Inferior parietal cortex (tissue), 1 donor: ENCODE data around the gene MIB1.
"Not testable (repeated sequence)": the region's sequence is repeated elsewhere in the genome, so short reads cannot be mapped to it uniquely, and the experiment has no call there.

Experiments used
- DNase-seq: peaks from one replicate; pipeline ENCODE4 v3.0.0-alpha.2; 2016; ENCODE audit errors: extremely low spot score

Gene MIB1

DNA sequence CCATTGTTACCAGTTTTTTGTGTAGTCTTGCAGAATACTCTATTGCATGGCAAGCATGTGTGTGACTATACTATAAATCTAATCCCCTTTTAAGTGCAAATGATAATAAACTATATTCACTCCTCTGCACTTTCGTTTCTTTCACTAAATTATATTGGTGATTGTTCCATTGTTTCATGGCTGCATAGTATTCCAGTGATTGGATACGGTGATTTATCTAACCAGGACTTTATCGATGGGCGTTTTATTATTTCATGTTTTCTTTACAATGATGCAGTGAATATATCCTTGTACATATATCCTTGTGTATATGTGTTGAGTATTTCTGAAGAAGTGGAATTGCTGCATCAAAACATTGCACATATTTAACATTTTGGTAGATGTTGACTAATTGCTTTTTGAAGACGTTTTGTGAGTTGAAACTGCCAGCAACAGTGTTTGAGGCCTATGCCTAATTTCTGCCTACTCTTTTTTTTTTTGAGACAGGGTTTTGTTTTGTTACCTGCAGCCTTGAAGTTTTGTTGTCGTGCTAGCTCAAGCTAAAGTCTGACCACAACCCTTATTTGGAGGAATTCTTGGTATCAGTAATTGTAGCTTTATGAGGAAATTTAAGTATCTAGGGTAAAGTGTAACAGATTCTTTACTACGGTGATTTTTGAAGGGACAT lies 2.7 kb downstream of the MIB1 start:
- DNase-seq, result no peak

DNA sequence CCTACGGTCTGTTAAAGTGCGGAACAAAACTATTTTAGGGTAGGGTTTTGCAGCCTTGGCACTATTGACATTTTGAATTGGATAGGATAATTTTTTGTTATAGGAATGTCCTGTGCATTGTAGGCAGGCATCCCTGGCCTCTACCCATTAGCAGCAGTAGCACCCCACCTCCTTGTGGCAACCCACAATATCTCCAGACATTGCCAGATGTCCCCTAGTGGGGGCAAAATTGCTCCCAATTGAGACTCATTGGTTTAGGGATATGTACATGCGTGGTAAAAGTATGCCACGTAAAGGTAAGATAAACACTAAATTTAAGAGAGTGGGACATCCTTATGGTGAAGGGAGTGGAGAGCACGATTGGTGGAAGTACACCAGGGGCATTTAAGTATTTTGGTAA lies 4.6 kb downstream of the MIB1 start:
- no peak for DNase-seq

DNA sequence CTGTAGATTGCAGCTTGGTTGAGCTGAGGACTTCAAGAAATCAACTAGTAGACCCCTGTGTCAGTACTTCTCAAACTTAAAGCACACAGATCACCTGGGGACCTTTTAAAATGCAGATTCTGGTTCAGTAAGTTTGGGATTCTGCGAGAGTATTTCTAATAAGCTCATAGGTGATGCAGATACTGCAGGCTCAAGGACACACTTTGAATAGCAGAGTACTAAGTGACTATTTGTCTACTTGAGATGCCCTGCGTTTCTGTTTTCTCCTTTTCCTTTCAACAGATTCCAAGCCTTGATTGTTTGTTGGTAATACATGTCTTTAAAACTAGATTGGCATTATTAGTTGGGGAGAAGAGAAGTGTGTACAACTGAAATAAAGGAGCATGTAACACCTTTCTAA lies 6.7 kb downstream of the MIB1 start:
- DNase-seq, result no peak

DNA sequence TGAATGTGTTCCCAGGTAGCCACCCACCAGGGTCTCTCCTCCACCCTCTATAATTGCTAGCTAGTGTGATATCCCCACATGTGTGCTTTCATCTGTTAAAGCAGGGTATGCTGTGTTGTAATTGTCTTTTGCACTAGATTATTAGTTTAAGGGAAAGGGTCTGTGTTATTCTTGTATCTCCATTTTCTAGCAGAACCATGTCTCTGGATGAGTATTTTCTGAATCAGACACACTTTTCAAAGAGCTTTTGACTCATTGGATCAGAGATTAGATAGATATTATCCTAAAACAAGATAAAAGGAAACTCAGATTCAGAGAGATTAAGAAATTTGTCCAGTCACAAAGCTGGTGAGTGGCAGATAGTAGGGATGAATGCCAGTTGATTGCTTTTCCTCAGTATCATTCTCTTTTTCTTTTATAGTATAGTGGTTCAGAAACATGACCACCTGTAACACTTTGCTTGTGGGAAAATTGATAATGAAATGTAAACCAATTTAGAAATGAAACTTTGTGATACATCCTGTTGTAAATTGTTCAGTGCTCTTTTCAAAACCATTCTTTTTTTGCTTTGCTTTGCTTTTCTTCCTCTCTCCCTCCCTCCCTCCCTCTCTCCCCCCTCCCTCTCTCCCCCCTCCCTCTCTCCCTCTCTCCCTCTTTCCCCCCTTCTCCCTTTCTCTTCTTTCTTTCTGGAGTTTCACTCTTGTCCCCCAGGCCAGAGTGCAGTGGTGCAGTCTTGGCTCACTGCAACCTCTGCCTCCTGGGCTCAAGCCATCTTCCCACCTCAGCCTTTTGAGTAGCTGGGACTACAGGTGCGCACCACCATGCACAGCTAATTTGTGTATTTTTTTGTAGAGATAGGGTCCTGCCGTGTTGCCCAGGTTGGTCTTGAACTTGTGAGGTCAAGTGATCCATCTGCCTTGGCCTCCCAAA lies 7.4 kb downstream of the MIB1 start:
- DNase-seq, result no peak

DNA sequence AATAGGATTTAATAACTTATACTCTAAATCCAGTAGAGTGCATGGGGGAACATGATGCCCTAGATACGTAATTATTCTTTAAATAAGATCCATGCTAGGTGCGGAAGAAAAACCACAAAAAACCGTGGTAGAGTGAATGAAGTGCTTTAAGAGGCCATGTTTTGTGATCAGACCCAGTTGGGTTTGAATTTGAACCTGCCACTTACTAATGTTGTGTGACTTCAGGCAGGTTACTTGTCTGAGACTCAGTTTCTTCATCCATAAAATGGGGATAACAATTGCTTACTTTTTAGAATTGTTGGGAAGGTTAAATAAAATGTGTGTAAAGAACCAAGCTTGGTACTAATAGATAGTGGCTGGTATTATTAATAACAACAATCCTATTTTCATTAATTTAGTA lies 17.2 kb downstream of the MIB1 start:
- no peak for DNase-seq

DNA sequence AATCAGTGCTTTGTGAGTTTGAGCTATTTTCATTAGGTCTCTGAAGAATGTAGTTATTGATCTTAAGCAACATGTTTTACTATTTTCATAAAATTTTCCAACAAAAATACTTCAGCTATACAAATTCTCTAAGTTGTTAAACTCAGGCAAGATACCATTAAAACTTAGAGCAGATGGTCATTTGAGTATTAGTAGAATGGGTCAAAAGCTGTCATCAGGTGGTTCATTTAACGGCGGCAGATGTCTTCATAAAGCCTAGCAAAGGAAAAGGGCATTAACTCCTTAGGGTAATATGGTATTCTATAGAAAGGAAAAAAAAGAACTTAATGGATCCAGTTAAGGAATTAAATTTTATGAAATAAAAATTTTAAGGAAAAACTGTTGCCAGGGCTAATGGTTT lies 19.2 kb downstream of the MIB1 start:
- DNase-seq, result no peak

DNA sequence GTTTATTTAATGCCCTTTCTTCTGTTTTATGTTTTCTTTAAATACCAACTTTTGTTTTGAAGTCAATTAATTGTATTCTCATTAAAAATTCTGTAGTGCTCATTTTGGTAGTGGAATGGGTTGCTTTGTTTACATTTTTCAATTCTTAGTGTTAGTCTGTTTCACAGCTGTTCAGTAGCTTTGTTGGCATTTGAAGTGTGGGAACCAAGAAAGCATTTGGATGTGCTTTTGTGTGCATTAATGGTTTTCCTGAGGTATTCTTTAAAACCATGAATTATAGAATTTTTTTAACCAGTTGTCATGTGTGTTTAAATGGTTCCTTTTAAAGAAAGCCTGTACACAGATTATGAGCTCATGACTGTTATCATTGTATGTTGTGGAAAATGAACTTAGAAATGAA lies 19.7 kb downstream of the MIB1 start:
- DNase-seq, result no peak

DNA sequence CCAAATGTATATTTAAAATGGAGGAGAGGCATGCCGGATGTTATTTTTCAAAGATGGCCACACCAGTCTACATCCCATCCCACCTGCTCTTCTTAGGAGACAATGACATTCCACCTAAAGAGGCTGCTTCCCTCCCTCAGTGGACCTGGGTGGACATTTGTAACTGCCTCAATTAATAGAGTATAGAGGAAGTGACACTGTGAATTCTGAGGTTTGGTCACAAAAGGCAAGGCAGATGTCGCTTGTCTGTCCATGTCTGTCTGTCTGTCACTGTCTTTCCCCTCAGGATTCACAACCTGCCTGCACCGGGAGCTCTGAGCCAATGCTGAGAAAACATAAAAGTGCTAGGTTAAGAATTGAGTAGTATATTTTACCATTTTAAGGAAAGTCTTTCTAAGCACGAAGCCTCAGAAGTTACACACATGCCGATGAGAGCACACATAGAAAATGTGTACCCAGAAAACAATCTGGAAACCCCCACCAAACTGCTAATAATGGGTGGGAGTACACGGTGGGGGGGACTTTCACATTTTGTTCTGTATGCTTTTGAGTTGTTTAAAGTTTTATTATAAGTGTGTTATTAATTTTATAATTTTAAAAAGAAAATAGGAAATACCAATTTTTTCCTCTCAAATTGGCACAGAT lies 21.0 kb downstream of the MIB1 start:
- DNase-seq, result no peak

DNA sequence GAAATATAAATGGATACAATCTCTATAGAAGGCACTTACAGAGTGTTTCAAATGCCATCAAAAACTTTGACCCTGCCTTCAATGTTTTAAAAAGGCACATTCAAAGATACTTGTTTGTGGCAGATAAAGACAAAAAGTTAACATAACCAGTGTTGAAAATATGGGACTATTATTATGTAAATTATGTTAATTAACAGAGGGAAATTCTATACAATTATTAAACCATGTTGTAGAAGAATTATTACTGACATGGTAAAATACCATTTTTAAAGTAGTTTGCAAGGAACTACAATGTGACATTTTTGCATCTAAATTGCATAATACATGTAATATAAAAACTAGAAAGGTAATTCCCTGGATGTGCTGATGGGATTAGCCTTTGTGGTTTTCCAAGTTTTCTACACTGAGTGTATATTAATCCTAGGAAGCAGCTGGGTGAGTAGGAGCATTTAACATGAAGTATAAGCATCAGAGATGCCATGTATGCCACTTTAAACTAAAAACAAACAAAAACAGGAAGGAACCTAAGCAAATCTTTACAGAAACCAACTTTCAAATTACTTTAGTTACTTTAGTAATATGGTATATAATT lies 21.7 kb downstream of the MIB1 start:
- no peak for DNase-seq

DNA sequence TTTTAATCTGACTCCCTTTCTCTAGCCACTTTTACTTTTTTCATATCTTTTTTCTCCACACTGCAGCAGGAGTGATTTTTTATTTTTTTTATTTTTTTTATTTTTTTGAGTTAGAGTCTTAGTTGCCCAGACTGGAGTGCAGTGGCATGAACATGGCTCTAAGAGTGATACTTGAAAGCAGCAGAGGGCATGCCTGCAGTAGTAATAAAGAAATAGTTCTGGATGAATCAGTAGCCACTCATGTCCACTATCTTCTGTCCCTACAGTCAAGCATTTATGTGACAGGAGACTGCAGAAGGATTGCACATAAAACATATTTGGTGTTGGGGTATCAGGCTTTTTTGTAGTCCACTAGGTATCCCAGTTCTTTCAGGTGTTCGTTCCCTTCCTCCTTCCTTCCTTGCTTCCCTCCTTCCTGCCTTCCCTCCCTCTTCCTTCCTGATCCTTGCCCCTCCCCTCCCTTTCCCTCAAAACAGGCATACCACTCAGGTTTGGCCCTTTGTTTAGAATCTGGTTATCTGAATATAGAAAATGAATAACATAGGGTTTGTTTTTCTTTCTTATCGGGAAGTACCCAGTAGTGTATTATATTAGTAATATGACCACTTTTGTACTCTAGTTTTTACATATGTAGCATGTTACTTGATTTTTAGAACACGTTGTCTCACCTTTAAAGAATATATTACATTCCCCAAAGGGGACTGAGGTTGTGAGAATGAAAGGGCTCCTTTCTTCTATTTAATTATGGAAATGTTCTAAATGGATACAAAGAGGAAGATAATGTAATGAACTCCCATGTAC lies 23.5 kb downstream of the MIB1 start:
- no peak for DNase-seq

DNA sequence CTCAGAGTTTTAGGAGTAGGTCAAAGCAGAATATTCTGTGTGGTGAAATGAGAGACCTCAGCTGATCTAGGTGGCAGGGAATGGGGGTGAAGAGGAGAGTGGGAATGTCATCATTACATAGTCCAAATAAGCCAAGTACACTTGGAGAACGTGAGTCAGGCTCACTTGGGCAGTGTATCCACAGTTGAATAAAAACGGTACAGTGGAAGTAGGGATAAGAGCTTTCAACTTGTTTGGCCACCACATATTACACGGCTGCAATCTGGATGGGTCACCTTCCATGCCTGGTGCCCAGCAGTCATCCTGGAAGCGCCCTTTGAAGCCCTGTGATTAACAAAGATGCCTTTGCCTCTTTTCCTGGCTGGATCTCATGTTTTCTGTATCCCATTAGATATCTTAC lies 28.6 kb downstream of the MIB1 start:
- no peak for DNase-seq

DNA sequence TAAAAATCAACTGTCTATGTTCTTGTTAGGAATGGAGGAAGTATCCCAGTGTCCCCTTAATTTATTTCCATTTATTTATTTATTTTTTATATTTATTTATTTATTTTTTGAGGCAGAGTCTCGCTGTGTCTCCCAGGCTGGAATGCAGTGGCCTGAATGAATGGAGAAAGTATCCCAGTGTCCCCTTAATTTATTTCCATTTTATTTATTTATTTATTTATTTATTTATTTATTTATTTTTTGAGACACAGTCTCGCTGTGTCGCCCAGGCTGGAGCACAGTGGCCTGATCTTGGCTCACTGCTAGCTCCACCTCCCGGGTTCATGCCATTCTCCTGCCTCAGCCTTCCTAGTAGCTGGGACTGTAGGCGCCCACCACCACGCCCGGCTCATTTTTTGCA lies 34.1 kb downstream of the MIB1 start:
- no peak for DNase-seq

DNA sequence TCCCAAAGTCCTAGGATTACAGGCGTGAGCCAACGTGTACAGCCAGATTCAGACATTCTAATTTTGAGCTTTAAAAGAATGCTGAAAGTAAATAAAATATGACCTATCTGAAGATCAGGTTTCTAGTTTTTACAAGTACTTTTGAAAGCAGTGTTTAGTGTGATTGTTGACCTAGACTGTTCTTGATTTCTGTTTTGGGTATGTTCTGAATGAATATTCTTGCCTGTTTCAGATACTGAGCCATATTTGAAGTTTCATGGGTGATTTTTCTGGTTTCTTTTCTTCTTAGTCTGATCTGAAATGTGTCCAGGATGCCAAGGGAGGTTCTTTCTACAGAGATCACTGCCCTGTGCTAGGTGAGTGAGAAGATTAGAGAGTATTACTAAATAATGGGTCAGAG lies 37.2 kb downstream of the MIB1 start:
- no peak for DNase-seq

DNA sequence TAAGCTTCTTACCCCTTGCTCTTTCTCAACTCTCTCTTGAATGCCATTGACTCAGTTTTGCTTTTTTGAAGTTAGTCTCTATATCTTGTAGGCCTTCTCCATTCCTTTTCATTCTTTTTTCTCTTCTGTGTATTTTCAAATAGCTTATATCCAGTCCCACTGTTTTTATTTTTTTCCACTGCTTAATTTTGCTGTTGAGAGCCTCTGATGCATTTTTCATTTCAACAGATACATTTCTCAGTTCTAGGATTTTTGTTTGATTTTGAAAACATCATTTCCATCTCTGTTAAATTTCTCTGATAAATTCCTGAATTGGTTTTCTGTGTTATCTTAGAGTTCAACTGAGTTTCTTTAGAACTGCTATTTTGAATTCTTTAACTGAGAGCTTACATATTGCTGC lies 45.9 kb downstream of the MIB1 start:
- no peak for DNase-seq

DNA sequence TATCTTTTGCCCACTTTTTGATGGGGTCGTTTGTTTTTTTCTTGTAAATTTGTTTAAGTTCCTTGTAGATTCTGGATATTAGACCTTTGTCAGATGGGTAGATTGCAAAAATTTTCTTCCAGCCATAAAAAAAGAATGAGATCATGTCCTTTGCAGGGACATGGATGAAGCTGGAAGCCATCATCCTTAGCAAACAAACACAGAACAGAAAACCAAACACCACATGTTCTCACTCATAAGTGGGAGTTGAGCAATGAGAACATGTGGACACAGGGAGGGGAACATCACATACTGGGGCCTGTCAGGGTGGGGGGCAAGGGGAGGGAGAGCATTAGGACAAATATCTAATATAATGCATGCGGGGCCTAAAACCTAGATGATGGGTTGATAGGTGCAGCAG lies 55.5 kb downstream of the MIB1 start:
- not testable (repeated sequence) for DNase-seq

DNA sequence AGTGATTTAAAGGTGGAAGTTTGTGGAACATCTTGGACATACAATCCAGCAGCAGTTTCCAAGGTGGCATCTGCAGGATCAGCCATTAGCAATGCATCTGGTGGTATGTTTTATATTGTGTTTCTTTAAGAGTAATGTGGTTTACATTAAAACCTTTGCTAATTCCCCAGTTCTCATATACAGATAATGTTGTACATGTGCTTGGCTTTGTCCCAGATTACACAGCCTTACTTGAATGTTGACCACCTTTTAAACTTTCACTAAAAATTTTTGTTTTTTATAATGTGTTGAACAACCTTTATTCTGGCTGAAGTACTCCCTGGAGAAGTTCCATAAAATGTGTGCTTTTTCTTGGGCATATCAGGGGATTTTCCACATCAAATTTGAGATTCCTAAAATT lies 57.5 kb downstream of the MIB1 start:
- DNase-seq, result no peak

DNA sequence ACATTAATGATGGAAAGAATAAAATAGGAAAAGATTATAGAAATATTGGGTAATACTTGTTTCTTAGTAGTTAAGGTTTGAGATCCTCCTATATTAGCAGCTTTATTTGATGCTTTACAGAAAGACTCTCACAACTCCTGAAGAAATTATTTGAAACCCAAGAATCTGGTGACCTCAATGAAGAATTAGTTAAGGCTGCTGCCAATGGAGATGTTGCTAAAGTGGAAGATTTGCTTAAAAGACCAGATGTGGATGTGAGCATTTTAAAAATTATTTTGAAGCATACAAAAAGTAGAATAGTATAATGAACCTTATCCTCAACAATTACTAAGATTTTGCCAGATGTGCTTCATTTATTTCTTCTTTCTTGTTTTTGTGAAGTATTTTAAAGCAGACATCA lies 59.1 kb downstream of the MIB1 start:
- no peak for DNase-seq

DNA sequence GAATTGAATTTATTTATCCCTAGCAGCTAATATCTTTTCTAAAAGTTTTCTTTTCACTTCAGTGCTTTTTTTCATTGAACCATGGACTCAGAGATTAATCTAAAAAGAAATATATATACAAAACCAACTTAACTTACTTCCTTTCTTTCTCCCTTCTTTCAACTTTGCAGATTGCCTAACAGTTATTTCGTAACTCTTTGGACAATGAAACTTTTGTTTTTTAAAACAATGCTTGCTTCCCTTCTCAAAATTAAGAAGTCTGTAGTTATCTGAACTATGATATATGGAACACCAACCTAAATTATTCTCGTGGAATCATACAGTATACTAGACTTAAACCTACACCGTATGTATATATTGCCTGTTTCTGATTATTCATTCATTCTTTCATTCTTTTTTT lies 62.9 kb downstream of the MIB1 start:
- no peak for DNase-seq

DNA sequence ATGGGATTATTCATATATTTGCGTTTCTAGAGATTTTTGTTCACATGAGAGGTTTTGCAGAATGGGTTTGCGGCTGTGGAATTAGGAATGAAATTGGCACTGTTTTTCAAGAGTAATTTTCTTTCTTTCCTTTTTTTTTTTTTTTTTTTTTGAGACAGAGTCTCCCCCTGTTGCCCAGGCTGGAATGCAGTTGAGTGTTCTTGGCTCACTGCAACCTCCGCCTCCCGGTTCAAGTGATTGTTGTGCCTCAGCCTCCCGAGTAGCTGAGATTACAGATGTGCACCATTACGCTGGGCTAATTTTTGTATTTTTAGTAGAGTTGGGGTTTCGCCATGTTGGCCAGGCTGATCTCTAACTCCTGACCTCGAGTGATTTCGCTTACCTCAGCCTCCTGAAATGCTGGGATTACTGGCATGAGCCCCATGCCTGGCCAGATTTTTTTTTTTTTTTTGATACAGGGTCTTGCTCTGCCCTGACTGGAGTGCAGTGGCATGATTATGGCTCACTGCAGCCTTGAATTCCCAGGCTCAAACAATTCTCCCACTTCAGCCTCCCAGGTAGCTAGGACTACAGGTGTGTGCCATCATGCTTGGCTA lies 65.3 kb downstream of the MIB1 start:
- DNase-seq, result no peak

DNA sequence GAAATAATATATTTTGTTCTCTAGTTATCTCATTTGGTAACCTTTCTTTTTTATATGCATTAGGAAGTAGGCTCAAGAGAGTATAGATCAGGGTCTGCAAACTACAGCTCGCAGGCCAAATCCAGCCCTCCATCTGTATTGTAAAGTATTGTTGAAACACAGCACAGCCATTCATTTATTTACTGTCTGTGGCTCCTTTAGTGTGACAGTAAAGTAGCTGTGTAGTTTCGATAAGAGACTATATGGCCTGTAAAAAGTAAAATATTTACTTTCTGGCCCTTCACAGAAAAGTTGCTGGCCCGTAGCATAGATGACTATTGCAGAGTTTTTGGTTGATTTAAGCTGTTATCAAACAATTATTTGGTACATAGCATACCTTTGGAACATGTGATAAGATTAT lies 67.6 kb downstream of the MIB1 start:
- DNase-seq, result no peak

DNA sequence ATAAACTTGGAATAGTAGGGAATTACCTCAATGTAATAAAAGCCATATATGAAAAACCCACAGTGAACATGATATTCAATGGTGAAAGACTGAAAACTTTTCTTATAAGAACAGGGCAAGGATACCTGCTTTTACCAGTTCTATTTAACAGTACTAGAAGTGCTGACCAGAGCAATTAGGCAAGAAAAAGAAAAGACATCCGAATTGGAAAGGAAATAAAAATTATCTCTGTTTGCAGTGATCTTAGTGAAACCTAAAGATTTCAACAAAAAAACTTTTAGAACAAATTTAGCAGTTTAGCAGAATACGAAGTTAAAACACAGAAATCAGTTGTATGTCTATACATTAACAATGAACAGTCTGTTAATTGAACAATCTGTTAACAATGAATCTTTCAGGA lies 69.1 kb downstream of the MIB1 start:
- no peak for DNase-seq
